ENCODE data around the gene EFHB. TPM values are rescaled to one million over a fixed set of nuclear protein-coding genes. Genes with fewer than 3 reads are reported as not detected.

Gene EFHB
- total RNA-seq, 3 donors from 2014 or later, result 1.3 to 2.6 TPM; not detected in 1

- DNase-seq (ENCODE audit: low spot score in 2 of 2), result no peak
- H3K4me1 ChIP-seq, result peaks cover 9 to 15% of the 10 kb centered on the region in 2 donors
- intact Hi-C loops (cut with DNase I; ENCODE audit: low total_unique reads), result no loop called here
Measured at GRCh38 chr3:19945969-19946831, 12.2 kb upstream of the EFHB start.

GRCh38 chr3:19945534-19945933 lies 11.5 kb upstream of the EFHB start:
- H3K27me3 ChIP-seq, result no peaks in the 10 kb centered on the region
- peak overlapping the region in 1 of 2 donors; percentile 100 for H3K27ac ChIP-seq
- H3K4me3 ChIP-seq, result peak overlapping the region in 1 of 3 donors; percentile 91
- TF ChIP-seq CTCF (IDR thresholded peaks at IDR 0.05), result no peak
- intact Hi-C loops (cut with DNase I; ENCODE audit: low total_unique reads), result no loop called here
- no peaks in the 10 kb centered on the region for H3K9me3 ChIP-seq
- peaks cover 9 to 15% of the 10 kb centered on the region in 2 donors for H3K4me1 ChIP-seq
- no peaks in the 10 kb centered on the region for H3K36me3 ChIP-seq
- no peak for DNase-seq (ENCODE audit: low spot score in 2 of 2)

More at GRCh38 chr3:19945969-19946831, 12.2 kb upstream of the EFHB start:
- Histone ChIP-seq H3K4me3 (peak overlapping the region; percentile 91 to 100 (median 94)), H3K27ac (peak overlapping the region; percentile 99 to 100), H3K27me3 (no peaks in the 10 kb centered on the region), H3K36me3 (no peaks in the 10 kb centered on the region), H3K9me3 (no peaks in the 10 kb centered on the region)
- TF ChIP-seq POLR2A (IDR thresholded peaks at IDR 0.05) (no peak), CTCF (IDR thresholded peaks at IDR 0.05) (no peak), POLR2AphosphoS5 (IDR thresholded peaks at IDR 0.05) (no peak)

- Histone ChIP-seq H3K27me3 (no peaks in the 10 kb centered on the region), H3K36me3 (no peaks in the 10 kb centered on the region), H3K4me3 (no peak overlapping the region), H3K9me3 (no peaks in the 10 kb centered on the region), H3K4me1 (no peaks in the 10 kb centered on the region), H3K27ac (no peak overlapping the region)
- TF ChIP-seq POLR2AphosphoS5 (IDR thresholded peaks at IDR 0.05), result no peak
- TF ChIP-seq POLR2A (IDR thresholded peaks at IDR 0.05), result no peak
- TF ChIP-seq CTCF (IDR thresholded peaks at IDR 0.05), result no peak
- no peak for DNase-seq (ENCODE audit: low spot score in 2 of 2)
- intact Hi-C loops (cut with DNase I; ENCODE audit: low total_unique reads), result no loop called here
Measured at GRCh38 chr3:19940643-19941042, 6.6 kb upstream of the EFHB start.

- Histone ChIP-seq H3K27me3 (peaks cover 0 to 5% of the 10 kb centered on the region in 2 donors), H3K4me3 (no peak overlapping the region), H3K27ac (no peak overlapping the region), H3K9me3 (no peaks in the 10 kb centered on the region), H3K36me3 (no peaks in the 10 kb centered on the region), H3K4me1 (no peaks in the 10 kb centered on the region)
- TF ChIP-seq POLR2AphosphoS5 (IDR thresholded peaks at IDR 0.05) (no peak), CTCF (IDR thresholded peaks at IDR 0.05) (no peak), POLR2A (IDR thresholded peaks at IDR 0.05) (no peak)
- DNase-seq (ENCODE audit: low spot score in 2 of 2), result no peak
- intact Hi-C loops (cut with DNase I; ENCODE audit: low total_unique reads), result no loop called here
Measured at GRCh38 chr3:19938295-19938627, 4.2 kb upstream of the EFHB start.

GRCh38 chr3:19937459-19938294 lies 3.7 kb upstream of the EFHB start:
- H3K4me3 ChIP-seq, result no peak overlapping the region
- no peaks in the 10 kb centered on the region for H3K9me3 ChIP-seq
- peaks cover 0 to 5% of the 10 kb centered on the region in 2 donors for H3K27me3 ChIP-seq
- DNase-seq (ENCODE audit: low spot score in 2 of 2), result no peak
- intact Hi-C loops (cut with DNase I; ENCODE audit: low total_unique reads), result no loop called here
- no peak overlapping the region for H3K27ac ChIP-seq
- H3K36me3 ChIP-seq, result no peaks in the 10 kb centered on the region
- no peaks in the 10 kb centered on the region for H3K4me1 ChIP-seq
- TF ChIP-seq CTCF (IDR thresholded peaks at IDR 0.05) (no peak), POLR2AphosphoS5 (IDR thresholded peaks at IDR 0.05) (no peak), POLR2A (IDR thresholded peaks at IDR 0.05) (no peak)

Data from breast epithelium (tissue), 4 donors.